Chondrocyte (in vitro differentiated cells): ENCODE results near the gene DBNDD1. TPM values are rescaled to one million over a fixed set of nuclear protein-coding genes. Genes with fewer than 3 reads are reported as not detected.
"Not testable (repeated sequence)": the region's sequence is repeated elsewhere in the genome, so short reads cannot be mapped to it uniquely, and the experiment has no call there.

Experiments
- DNase-seq: peaks from one replicate; pipeline ENCODE4 v3.0.0; 2021; ENCODE audit warnings: mixed read lengths, low spot score
- H3K27ac Mint-ChIP-seq: one replicate; pipeline ENCODE4 v1.8.0; 2021; ENCODE audit warnings: mild to moderate bottlenecking, moderate library complexity, mixed read lengths; ENCODE audit not compliant: unreplicated experiment
- H3K27me3 Mint-ChIP-seq: 2 replicates; pipeline ENCODE4 v1.8.0; 2021; ENCODE audit warnings: low read depth, mixed read lengths
- H3K36me3 Mint-ChIP-seq: 2 replicates; pipeline ENCODE4 v1.8.0; 2021; ENCODE audit warnings: low read depth, mixed read lengths
- H3K4me1 Mint-ChIP-seq: 2 replicates; pipeline ENCODE4 v1.8.0; 2021; ENCODE audit warnings: low read depth, mild to moderate bottlenecking, mixed read lengths
- H3K4me3 Mint-ChIP-seq: one replicate; pipeline ENCODE4 v1.8.0; 2021; ENCODE audit warnings: mild to moderate bottlenecking, moderate library complexity, mixed read lengths; ENCODE audit not compliant: unreplicated experiment
- H3K9me3 Mint-ChIP-seq: 2 replicates; pipeline ENCODE4 v1.8.0; 2021; ENCODE audit warnings: low read depth, mixed read lengths
- CTCF ChIP-seq: fragments of 200-600 bp; sonication (generic); IDR thresholded peaks from 2 replicates; pipeline ENCODE4 v1.5.0; 2021; ENCODE audit warnings: antibody characterized with exemption, mild to moderate bottlenecking, moderate library complexity
- total RNA-seq: library from RNA; stranded (reverse); gene quantifications from 3 replicates; pipeline ENCODE4 v1.2.1, GENCODE V29; 2021

The DBNDD1 gene
- total RNA-seq, 1 donor from 2014 or later = 3.7 TPM

- Mint-ChIP-seq H3K4me1 (peaks cover 27% of the 10 kb centered on the region), H3K9me3 (no peaks in the 10 kb centered on the region), H3K4me3 (no peak overlapping the region), H3K27ac (no peak overlapping the region), H3K36me3 (peaks cover 4% of the 10 kb centered on the region), H3K27me3 (no peaks in the 10 kb centered on the region)
- no peak for DNase-seq
- TF ChIP-seq CTCF = no peak
Measured at GRCh38 chr16:89969741-89970410, 49.4 kb downstream of the DBNDD1 start.

GRCh38 chr16:89968074-89968473 is 51.2 kb downstream of the DBNDD1 start:
- H3K36me3 Mint-ChIP-seq, DNase-seq, H3K27ac Mint-ChIP-seq, H3K4me3 Mint-ChIP-seq, H3K9me3 Mint-ChIP-seq, H3K27me3 Mint-ChIP-seq: not testable (repeated sequence)
- H3K4me1 Mint-ChIP-seq = peaks cover 15% of the 10 kb centered on the region

GRCh38 chr16:89967436-89967835 is 51.8 kb downstream of the DBNDD1 start:
- H3K9me3 Mint-ChIP-seq, H3K4me3 Mint-ChIP-seq, H3K27ac Mint-ChIP-seq, H3K36me3 Mint-ChIP-seq, H3K27me3 Mint-ChIP-seq, DNase-seq: not testable (repeated sequence)
- H3K4me1 Mint-ChIP-seq = peaks cover 12% of the 10 kb centered on the region

GRCh38 chr16:89966756-89967155 is 52.5 kb downstream of the DBNDD1 start:
- Mint-ChIP-seq H3K27ac (no peak overlapping the region), H3K9me3 (no peaks in the 10 kb centered on the region), H3K27me3 (no peaks in the 10 kb centered on the region), H3K4me1 (peaks cover 11% of the 10 kb centered on the region), H3K36me3 (peaks cover 4% of the 10 kb centered on the region), H3K4me3 (no peak overlapping the region)
- TF ChIP-seq CTCF = no peak
- DNase-seq = no peak

- H3K4me3 Mint-ChIP-seq = no peak overlapping the region
- DNase-seq = no peak
- H3K4me1 Mint-ChIP-seq = peaks cover 3% of the 10 kb centered on the region
- TF ChIP-seq CTCF = no peak
- peaks cover 8% of the 10 kb centered on the region for H3K36me3 Mint-ChIP-seq
- no peaks in the 10 kb centered on the region for H3K27me3 Mint-ChIP-seq
- H3K9me3 Mint-ChIP-seq = no peaks in the 10 kb centered on the region
- H3K27ac Mint-ChIP-seq = no peak overlapping the region
Measured at GRCh38 chr16:89965447-89966225, 53.6 kb downstream of the DBNDD1 start.

- no peak for DNase-seq
- H3K36me3 Mint-ChIP-seq = peaks cover 12% of the 10 kb centered on the region
- H3K4me3 Mint-ChIP-seq = no peak overlapping the region
- H3K4me1 Mint-ChIP-seq = no peaks in the 10 kb centered on the region
- no peak overlapping the region for H3K27ac Mint-ChIP-seq
- no peaks in the 10 kb centered on the region for H3K27me3 Mint-ChIP-seq
- H3K9me3 Mint-ChIP-seq = no peaks in the 10 kb centered on the region
- TF ChIP-seq CTCF = no peak
Measured at GRCh38 chr16:89964201-89964600, 55.1 kb downstream of the DBNDD1 start.
